Right cardiac atrium (tissue), 5 donors: ENCODE data around the gene ARMH1. TPM values are rescaled to one million over a fixed set of nuclear protein-coding genes. Genes with fewer than 3 reads are reported as not detected.

Source experiments
- ATAC-seq, 2 donors: fragments of 200-7000 bp; cut with Tn5 transposase; one replicate each; pipeline versions ENCODE4 v1.8.0 to v1.9.1; 2020; ENCODE audit warnings: moderate library complexity in 2 of 2, mild to moderate bottlenecking in 1 of 2
- DNase-seq, 3 donors: peaks; one replicate each; pipeline ENCODE4 v3.0.0-alpha.2; 2020
- H3K27ac ChIP-seq: one replicate; pipeline ENCODE4 v1.5.1; 2013; ENCODE audit warnings: mild to moderate bottlenecking, low read length, control low read depth, moderate library complexity
- H3K27me3 ChIP-seq: one replicate; pipeline ENCODE4 v1.6.1; 2013; ENCODE audit not compliant: control insufficient read depth, insufficient read depth
- H3K4me1 ChIP-seq: one replicate; pipeline ENCODE4 v1.6.1; 2013; ENCODE audit warnings: low read length; ENCODE audit not compliant: control insufficient read depth, insufficient read depth
- H3K4me3 ChIP-seq: one replicate; pipeline ENCODE4 v1.5.1; 2013; ENCODE audit warnings: low read length, control low read depth
- H3K9me3 ChIP-seq: one replicate; pipeline ENCODE4 v1.6.1; 2013; ENCODE audit warnings: low read length; ENCODE audit not compliant: control insufficient read depth
- WGBS: extraction: QIAGEN DNeasy Blood & Tissue Kit; methylation state at CpG from one replicate; pipeline ENCODE4 v1.1.7; 2013; 5-methylcytosine and 5-hydroxymethylcytosine counted together
- intact Hi-C, 4 donors: fragments of 100-400 bp; cut with DNase I; formaldehyde crosslinking; loops; one replicate each; pipeline versions ENCODE4 v1.11.0 to v1.14.0; 2022 to 2023
- polyA plus RNA-seq: library from polyadenylated mRNA; stranded (reverse); fragments of 200-250 nt; gene quantifications from one replicate; pipeline ENCODE4 v1.2.3, GENCODE V29; 2013
- total RNA-seq, 4 donors: library from RNA; stranded (reverse); fragmentation: NEBNext Ultra II Directional; extraction: Animal tissue kit (Norgen Biotek cat#: 25700); gene quantifications; one replicate each; pipeline ENCODE4 v1.2.1, GENCODE V29; 2021
- donor health status: healthy with polysubstance abuse.
- donor health status: DM: no; HTN: yes; CAD: no.
- donor health status: DM: no; HTN: no; CAD: no.
- donor health status: DM: no; HTN: yes; CAD: no; lungs with severe emphysema.
- donor health status: DM: yes; HTN: yes; CAD: no.

The ARMH1 gene
- total and polyA plus RNA-seq, 5 donors: 0.39 to 1.2 (median 0.91) TPM

GRCh38 chr1:44636688-44637598, 37.6 kb upstream of the ARMH1 start:
- no peaks in the 10 kb centered on the region for H3K9me3 ChIP-seq
- no peak overlapping the region for H3K4me3 ChIP-seq
- intact Hi-C loops: no loop called here
- ATAC-seq: no peak
- no peak for DNase-seq
- peaks cover 5% of the 10 kb centered on the region for H3K4me1 ChIP-seq
- 76% methylated on average over 13 of the region's 13 CpGs for WGBS
- H3K27me3 ChIP-seq: no peaks in the 10 kb centered on the region
- peak overlapping the region; percentile 48 for H3K27ac ChIP-seq

- Histone ChIP-seq H3K27ac (peak overlapping the region; percentile 34), H3K9me3 (no peaks in the 10 kb centered on the region), H3K27me3 (no peaks in the 10 kb centered on the region), H3K4me3 (no peak overlapping the region), H3K4me1 (peaks cover 5% of the 10 kb centered on the region)
- DNase-seq (no peak), ATAC-seq (no peak)
- 71% methylated on average over 27 of the region's 27 CpGs for WGBS
- intact Hi-C loops: no loop called here
These were observed 36.7 kb upstream of the ARMH1 start for GRCh38 chr1:44637702-44638411.

- WGBS: 69% methylated on average over 24 of the region's 24 CpGs
- ATAC-seq: peak; percentile 62 to 70
- Histone ChIP-seq H3K4me3 (no peak overlapping the region), H3K4me1 (peaks cover 10% of the 10 kb centered on the region), H3K27me3 (no peaks in the 10 kb centered on the region), H3K27ac (peak overlapping the region; percentile 70), H3K9me3 (no peaks in the 10 kb centered on the region)
- no peak for DNase-seq
- intact Hi-C loops: no loop called here
These were observed 34.2 kb upstream of the ARMH1 start for GRCh38 chr1:44640200-44640853.

GRCh38 chr1:44641126-44642102, 33.1 kb upstream of the ARMH1 start:
- intact Hi-C loops: no loop called here
- ATAC-seq (no peak), DNase-seq (no peak)
- Histone ChIP-seq H3K27me3 (no peaks in the 10 kb centered on the region), H3K4me3 (no peak overlapping the region), H3K9me3 (no peaks in the 10 kb centered on the region), H3K4me1 (peaks cover 13% of the 10 kb centered on the region), H3K27ac (no peak overlapping the region)
- 76% methylated on average over 12 of the region's 12 CpGs for WGBS

GRCh38 chr1:44642255-44642654, 32.3 kb upstream of the ARMH1 start:
- peaks cover 13% of the 10 kb centered on the region for H3K4me1 ChIP-seq
- H3K27ac ChIP-seq: peak overlapping the region; percentile 33
- no peak overlapping the region for H3K4me3 ChIP-seq
- intact Hi-C loops: no loop called here
- ATAC-seq (no peak), DNase-seq (no peak)
- H3K27me3 ChIP-seq: no peaks in the 10 kb centered on the region
- WGBS: 99% methylated on average over 2 of the region's 2 CpGs
- H3K9me3 ChIP-seq: no peaks in the 10 kb centered on the region

GRCh38 chr1:44642925-44643324, 31.6 kb upstream of the ARMH1 start:
- Histone ChIP-seq H3K4me3 (no peak overlapping the region), H3K27ac (peak overlapping the region; percentile 60), H3K9me3 (no peaks in the 10 kb centered on the region), H3K4me1 (peaks cover 13% of the 10 kb centered on the region), H3K27me3 (no peaks in the 10 kb centered on the region)
- no peak for ATAC-seq
- 84% methylated on average over 3 of the region's 3 CpGs for WGBS
- intact Hi-C loops: no loop called here
- no peak for DNase-seq

- WGBS: 51% methylated on average over 9 of the region's 9 CpGs
These were observed 30.7 kb upstream of the ARMH1 start for GRCh38 chr1:44643721-44644334.

GRCh38 chr1:44644806-44645205, 29.7 kb upstream of the ARMH1 start:
- no peaks in the 10 kb centered on the region for H3K27me3 ChIP-seq
- no peak for ATAC-seq

More at GRCh38 chr1:44643721-44644334, 30.7 kb upstream of the ARMH1 start:
- Histone ChIP-seq H3K27ac (peak overlapping the region; percentile 60), H3K4me1 (peaks cover 13% of the 10 kb centered on the region), H3K9me3 (no peaks in the 10 kb centered on the region), H3K27me3 (no peaks in the 10 kb centered on the region), H3K4me3 (no peak overlapping the region)
- DNase-seq: no peak
- intact Hi-C loops: no loop called here
- ATAC-seq: no peak

GRCh38 chr1:44645476-44646244, 28.9 kb upstream of the ARMH1 start:
- H3K9me3 ChIP-seq: no peaks in the 10 kb centered on the region
- DNase-seq (peak; percentile 72 to 85 (median 83)), ATAC-seq (peak; percentile 60 to 69)
- H3K4me3 ChIP-seq: no peak overlapping the region
- peak overlapping the region; percentile 69 for H3K27ac ChIP-seq
- 67% methylated on average over 18 of the region's 18 CpGs for WGBS
- intact Hi-C loops: no loop called here
- no peaks in the 10 kb centered on the region for H3K27me3 ChIP-seq
- peaks cover 11% of the 10 kb centered on the region for H3K4me1 ChIP-seq

More at GRCh38 chr1:44644806-44645205, 29.7 kb upstream of the ARMH1 start:
- intact Hi-C loops: no loop called here
- no peaks in the 10 kb centered on the region for H3K9me3 ChIP-seq
- DNase-seq: no peak
- peak overlapping the region; percentile 69 for H3K27ac ChIP-seq
- peaks cover 11% of the 10 kb centered on the region for H3K4me1 ChIP-seq
- WGBS: 90% methylated on average over 7 of the region's 7 CpGs
- H3K4me3 ChIP-seq: no peak overlapping the region
